GM19372 (cell line): ENCODE results near the gene GHITM.
"Not testable (repeated sequence)": the region's sequence is repeated elsewhere in the genome, so short reads cannot be mapped to it uniquely, and the experiment has no call there.

Experiments used
- ATAC-seq: cut with Tn5 transposase; IDR thresholded peaks from one replicate; pipeline ENCODE4 v1.9.1; 2021; ENCODE audit warnings: mild to moderate bottlenecking, low read depth, moderate library complexity; ENCODE audit not compliant: unreplicated experiment

The GHITM gene

GRCh38 chr10:84173501-84173929 lies 34.2 kb downstream of the GHITM start, which contains the start of gene GPR15LG:
TSS of gene GPR15LG (plus strand) at chr10:84173801. CDS start at chr10:84173852, 51 bp downstream.
- peak; percentile 31 for ATAC-seq

- no peak for ATAC-seq
Measured at GRCh38 chr10:84175436-84175835, 36.1 kb downstream of the GHITM start.

- no peak for ATAC-seq
Measured at GRCh38 chr10:84176351-84176750, 37.0 kb downstream of the GHITM start.

GRCh38 chr10:84176836-84177474 lies 37.6 kb downstream of the GHITM start:
- no peak for ATAC-seq

GRCh38 chr10:84177541-84178141 lies 38.3 kb downstream of the GHITM start:
- ATAC-seq = peak; percentile 44

- no peak for ATAC-seq
Measured at GRCh38 chr10:84178160-84178609, 38.9 kb downstream of the GHITM start.

GRCh38 chr10:84179059-84179710 lies 39.9 kb downstream of the GHITM start:
- ATAC-seq = peak; percentile 76

- not testable (repeated sequence) for ATAC-seq
Measured at GRCh38 chr10:84180386-84180785, 41.1 kb downstream of the GHITM start.

GRCh38 chr10:84181631-84182030 lies 42.3 kb downstream of the GHITM start:
- no peak for ATAC-seq

GRCh38 chr10:84184517-84184916 lies 45.2 kb downstream of the GHITM start:
- ATAC-seq = no peak

GRCh38 chr10:84185526-84186175 lies 46.3 kb downstream of the GHITM start:
- ATAC-seq = no peak

GRCh38 chr10:84188815-84189214 lies 49.5 kb downstream of the GHITM start:
- no peak for ATAC-seq

- no peak for ATAC-seq
Measured at GRCh38 chr10:84190621-84191020, 51.3 kb downstream of the GHITM start.

- ATAC-seq = no peak
Measured at GRCh38 chr10:84191106-84191505, 51.8 kb downstream of the GHITM start.

GRCh38 chr10:84193327-84193726 lies 54.0 kb downstream of the GHITM start:
- no peak for ATAC-seq

- ATAC-seq = no peak
Measured at GRCh38 chr10:84193846-84194423, 54.6 kb downstream of the GHITM start.

GRCh38 chr10:84194424-84195043 lies 55.2 kb downstream of the GHITM start, which contains the start of gene CDHR1:
TSS of gene CDHR1 (plus strand) at chr10:84194537. CDS start at chr10:84194761, 224 bp downstream.
- peak; percentile 82 for ATAC-seq

- ATAC-seq = no peak
Measured at GRCh38 chr10:84195044-84195830, 55.9 kb downstream of the GHITM start.

- no peak for ATAC-seq
Measured at GRCh38 chr10:84196083-84196482, 56.8 kb downstream of the GHITM start.
